ENCODE results near the gene MYH9. TPM values are rescaled to one million over a fixed set of nuclear protein-coding genes. Genes with fewer than 3 reads are reported as not detected.

MYH9 gene
- total RNA-seq, 4 donors from 2014 or later, result 241 to 387 (median 358) TPM

DNA sequence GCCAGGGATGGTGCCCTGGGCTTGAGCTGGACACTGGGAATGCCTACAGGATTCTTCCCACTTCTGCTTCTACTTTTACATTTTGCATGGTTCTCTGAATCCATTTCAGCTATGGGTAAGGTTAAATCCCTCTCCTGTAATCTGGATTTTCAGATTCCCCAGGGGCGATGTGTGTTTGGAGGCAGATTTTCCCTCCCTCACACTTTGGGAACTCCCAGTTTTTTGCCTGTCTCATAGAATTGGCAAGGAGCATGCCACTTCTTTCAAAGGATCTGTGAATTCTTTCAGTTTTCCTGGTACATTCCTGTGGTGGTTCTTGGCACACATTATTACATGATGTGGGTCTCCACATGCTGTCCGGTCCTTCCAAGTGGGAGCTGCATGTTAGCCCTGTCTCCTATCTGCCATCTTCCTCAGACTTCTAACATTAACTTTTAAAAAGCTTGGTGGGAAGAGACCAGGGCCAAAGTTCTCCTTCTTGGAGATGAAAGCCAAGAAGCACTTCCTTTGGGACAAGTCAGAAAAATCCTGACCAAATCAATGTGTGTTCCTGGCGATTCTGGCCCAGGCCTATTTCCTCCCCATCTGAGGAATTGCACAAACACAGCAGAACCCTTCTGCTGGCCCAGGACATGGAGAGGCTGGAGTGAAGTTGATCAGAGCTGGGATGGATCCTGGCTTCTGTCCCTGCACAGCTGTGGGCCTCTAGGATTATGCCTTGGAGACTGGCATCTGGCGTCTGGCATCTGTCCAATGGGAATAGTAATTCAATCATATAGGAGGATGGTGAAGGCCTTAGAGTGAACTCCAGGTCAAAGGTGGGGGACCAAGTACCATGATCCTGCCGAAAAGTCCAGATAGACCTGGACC, 143.0 kb downstream of the MYH9 start:
- Histone ChIP-seq H3K9me3 (no peaks in the 10 kb centered on the region), H3K4me3 (no peak overlapping the region), H3K27me3 (no peaks in the 10 kb centered on the region), H3K27ac (replicated peaks in 1 of 4) (peak overlapping the region; percentile 51 to 73 (median 66)), H3K36me3 (no peaks in the 10 kb centered on the region), H3K4me1 (peaks cover 22 to 28% (median 24%) of the 10 kb centered on the region in 4 donors)
- TF ChIP-seq, protein P1, sequence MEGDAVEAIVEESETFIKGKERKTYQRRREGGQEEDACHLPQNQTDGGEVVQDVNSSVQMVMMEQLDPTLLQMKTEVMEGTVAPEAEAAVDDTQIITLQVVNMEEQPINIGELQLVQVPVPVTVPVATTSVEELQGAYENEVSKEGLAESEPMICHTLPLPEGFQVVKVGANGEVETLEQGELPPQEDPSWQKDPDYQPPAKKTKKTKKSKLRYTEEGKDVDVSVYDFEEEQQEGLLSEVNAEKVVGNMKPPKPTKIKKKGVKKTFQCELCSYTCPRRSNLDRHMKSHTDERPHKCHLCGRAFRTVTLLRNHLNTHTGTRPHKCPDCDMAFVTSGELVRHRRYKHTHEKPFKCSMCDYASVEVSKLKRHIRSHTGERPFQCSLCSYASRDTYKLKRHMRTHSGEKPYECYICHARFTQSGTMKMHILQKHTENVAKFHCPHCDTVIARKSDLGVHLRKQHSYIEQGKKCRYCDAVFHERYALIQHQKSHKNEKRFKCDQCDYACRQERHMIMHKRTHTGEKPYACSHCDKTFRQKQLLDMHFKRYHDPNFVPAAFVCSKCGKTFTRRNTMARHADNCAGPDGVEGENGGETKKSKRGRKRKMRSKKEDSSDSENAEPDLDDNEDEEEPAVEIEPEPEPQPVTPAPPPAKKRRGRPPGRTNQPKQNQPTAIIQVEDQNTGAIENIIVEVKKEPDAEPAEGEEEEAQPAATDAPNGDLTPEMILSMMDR (IDR thresholded peaks at IDR 0.05), result no peak
- TF ChIP-seq EP300 (IDR thresholded peaks at IDR 0.05) (no peak), POLR2A (IDR thresholded peaks at IDR 0.05; ENCODE audit: low read depth) (no peak), POLR2AphosphoS5 (IDR thresholded peaks at IDR 0.05) (no peak)
- intact Hi-C loops (cut with DNase I), result loop anchor here (5.0 kb wide), 1 partner anchor 33 kb away; no protein-coding TSS in a partner anchor
- WGBS, result 72% methylated on average over 4 of the region's 5 CpGs
- DNase-seq (ENCODE audit: extremely low spot score), result no peak

DNA sequence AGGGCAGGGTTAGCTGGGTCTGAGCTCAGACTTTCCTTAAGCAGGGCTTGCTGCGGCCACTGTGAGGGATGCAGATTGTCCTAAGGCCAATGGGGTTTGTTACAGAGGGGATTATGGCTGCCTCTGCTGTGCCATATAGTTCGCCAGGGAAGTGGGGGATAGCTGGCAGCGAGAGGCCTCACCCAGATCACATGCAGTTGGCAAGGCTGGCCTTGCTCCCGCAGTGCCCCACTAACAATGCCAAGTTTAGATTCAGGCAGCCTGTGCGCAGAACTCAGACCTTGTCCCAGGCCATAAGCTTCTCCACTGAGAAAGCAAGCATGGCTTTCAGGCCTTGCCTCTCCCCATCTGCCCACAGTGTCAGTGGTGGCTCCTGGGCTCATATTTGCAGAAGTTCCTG, 143.8 kb downstream of the MYH9 start:
- H3K27ac ChIP-seq (replicated peaks in 1 of 4), result peak overlapping the region; percentile 51 to 73 (median 66)
- H3K4me3 ChIP-seq, result no peak overlapping the region
- H3K9me3 ChIP-seq, result no peaks in the 10 kb centered on the region
- H3K36me3 ChIP-seq, result no peaks in the 10 kb centered on the region
- 86% methylated on average over 5 of the region's 5 CpGs for WGBS
- intact Hi-C loops (cut with DNase I), result loop anchor here (5.0 kb wide), 1 partner anchor 33 kb away; no protein-coding TSS in a partner anchor
- no peak for DNase-seq (ENCODE audit: extremely low spot score)
- H3K4me1 ChIP-seq, result peaks cover 26 to 32% (median 27%) of the 10 kb centered on the region in 4 donors
- no peak for TF ChIP-seq EP300 (IDR thresholded peaks at IDR 0.05)
- TF ChIP-seq, protein P1 (IDR thresholded peaks at IDR 0.05), result no peak
- TF ChIP-seq POLR2A (IDR thresholded peaks at IDR 0.05; ENCODE audit: low read depth), result no peak
- TF ChIP-seq POLR2AphosphoS5 (IDR thresholded peaks at IDR 0.05), result no peak
- H3K27me3 ChIP-seq, result no peaks in the 10 kb centered on the region

DNA sequence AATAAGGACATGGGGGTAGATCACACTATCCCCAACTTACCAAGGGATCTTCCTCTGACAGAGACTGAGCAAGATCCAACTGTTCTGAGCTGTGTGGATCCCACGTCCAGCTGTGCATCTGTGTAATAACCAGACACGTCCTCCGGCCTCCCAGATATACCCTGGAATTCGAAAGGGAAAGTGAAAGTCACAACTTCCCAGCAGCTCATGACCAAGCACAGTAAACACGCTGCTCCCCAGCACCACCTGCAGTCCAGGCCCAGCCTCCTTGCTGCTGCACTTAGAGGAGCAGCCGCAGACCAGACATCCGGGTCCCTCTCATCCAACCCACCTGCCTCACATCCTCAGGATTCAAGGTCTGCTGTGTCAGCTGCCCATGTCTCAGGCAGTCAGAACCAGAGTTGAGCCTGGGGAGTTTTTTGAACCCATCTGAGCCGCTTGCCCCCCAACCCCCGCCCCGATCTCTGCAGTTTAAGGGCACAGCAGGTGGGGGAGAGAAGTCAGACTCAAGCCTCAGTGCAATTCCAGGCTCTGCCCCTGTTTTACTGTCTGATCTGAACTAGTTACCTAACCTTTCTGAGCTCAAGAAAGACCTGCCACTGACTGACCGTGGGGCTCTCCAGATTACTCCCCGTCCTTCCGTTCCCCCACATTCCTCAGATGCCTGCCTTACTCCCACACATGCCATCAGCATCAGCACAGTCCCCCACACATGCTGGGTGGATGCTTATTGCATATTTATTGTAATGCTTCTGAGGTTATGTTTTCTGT, 148.2 kb downstream of the MYH9 start, which contains the start of gene APOL2:
Gene APOL2, minus strand, starts transcription at position 127 of the 771 bp plus-strand sequence. CDS start 6,365 bp downstream, outside the sequence.
- intact Hi-C loops (cut with DNase I), result loop anchor here (5.0 kb wide), 2 partner anchors 38 to 42 kb away; no protein-coding TSS in a partner anchor
- TF ChIP-seq, protein P1 (IDR thresholded peaks at IDR 0.05), result peak; percentile 77 to 78 (median 77)
- TF ChIP-seq POLR2A (IDR thresholded peaks at IDR 0.05; ENCODE audit: low read depth) (peak; percentile 59), POLR2AphosphoS5 (IDR thresholded peaks at IDR 0.05) (peak; percentile 96), EP300 (IDR thresholded peaks at IDR 0.05) (no peak)
- 16% methylated on average over 13 of the region's 13 CpGs for WGBS
- Histone ChIP-seq H3K27ac (replicated peaks in 1 of 4) (peak within 1 kb of the TSS; percentile 85 to 90 (median 88)), H3K4me1 (peaks cover 47 to 63% (median 62%) of the 10 kb centered on the region in 4 donors), H3K4me3 (peak within 1 kb of the TSS; percentile 60 to 70 (median 60)), H3K36me3 (no peaks in the 10 kb centered on the region), H3K27me3 (no peaks in the 10 kb centered on the region), H3K9me3 (no peaks in the 10 kb centered on the region)
- DNase-seq (ENCODE audit: extremely low spot score), result peak; percentile 96

DNA sequence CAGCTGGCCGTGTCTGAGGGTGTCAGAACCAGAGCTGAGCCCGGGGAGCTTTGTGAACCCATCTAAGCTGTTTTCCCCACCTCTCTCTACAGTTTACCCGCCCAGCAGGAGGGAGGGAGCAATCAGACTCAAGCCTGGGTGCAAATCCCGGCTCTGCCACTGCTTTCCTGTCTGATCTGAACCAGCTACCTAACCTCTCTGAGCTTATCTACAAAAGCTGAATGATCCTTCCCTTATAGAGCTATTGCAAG, 148.7 kb downstream of the MYH9 start:
- H3K4me1 ChIP-seq, result peaks cover 42 to 63% (median 62%) of the 10 kb centered on the region in 4 donors
- no peak for DNase-seq (ENCODE audit: extremely low spot score)

More for the DNA sequence above, 148.7 kb downstream of the MYH9 start:
- H3K4me3 ChIP-seq, result peak overlapping the region; percentile 60 to 70 (median 60)
- H3K27me3 ChIP-seq, result no peaks in the 10 kb centered on the region
- WGBS, result 0% methylated on average over 4 of the region's 4 CpGs
- no peaks in the 10 kb centered on the region for H3K9me3 ChIP-seq
- peak overlapping the region; percentile 85 to 90 (median 88) for H3K27ac ChIP-seq (replicated peaks in 1 of 4)
- TF ChIP-seq EP300 (IDR thresholded peaks at IDR 0.05), result no peak
- intact Hi-C loops (cut with DNase I), result loop anchor here (5.0 kb wide), 1 partner anchor 42 kb away; no protein-coding TSS in a partner anchor
- H3K36me3 ChIP-seq, result peaks cover 0 to 1% (median 0%) of the 10 kb centered on the region in 4 donors

Measured in esophagus muscularis mucosa (tissue), 4 donors.